K562 (cell line): ENCODE results near the gene GDF15. TPM values are rescaled to one million over a fixed set of nuclear protein-coding genes. Genes with fewer than 3 reads are reported as not detected.

Source experiments
- BMI1 ChIP-seq: fragments of 150-350 bp; IDR thresholded peaks from 2 replicates; pipeline ENCODE4 v1.6.1; 2014; ENCODE audit warnings: low read length
- CBX2 ChIP-seq: fragments of 200-600 bp; sonication (generic); IDR thresholded peaks from one replicate; pipeline ENCODE4 v1.6.1; 2012; ENCODE audit warnings: mild to moderate bottlenecking, low read length, inconsistent platforms; ENCODE audit not compliant: insufficient read depth, poor library complexity, severe bottlenecking
- CHD1 ChIP-seq: fragments of 200-600 bp; sonication (generic); IDR thresholded peaks from one replicate; pipeline ENCODE4 v1.6.1; 2012; ENCODE audit warnings: mild to moderate bottlenecking, moderate library complexity, low read length, inconsistent platforms
- CXXC5 ChIP-seq: fragments of 250-450 bp; sonication (Bioruptor Pico); IDR thresholded peaks from 2 replicates; pipeline ENCODE4 v1.8.0; 2022; ENCODE audit warnings: inconsistent platforms, mild to moderate bottlenecking, moderate library complexity
- DNMT1 ChIP-seq: fragments of 450-650 bp; IDR thresholded peaks from 2 replicates; pipeline ENCODE4 v1.6.1; 2016; ENCODE audit warnings: antibody characterized with exemption, mild to moderate bottlenecking
- ELK3 ChIP-seq: fragments of 450-650 bp; formaldehyde crosslinking; IDR thresholded peaks from 2 replicates; pipeline ENCODE4 v1.4.0; 2020; ENCODE audit warnings: mild to moderate bottlenecking
- ETV1 ChIP-seq: fragments of 450-650 bp; conservative IDR thresholded peaks from 2 replicates; pipeline ENCODE4 v1.6.1; 2016; ENCODE audit warnings: missing genetic modification characterization, control low read depth, low read depth, missing compliant biosample characterization
- FUS ChIP-seq: fragments of 200-400 bp; formaldehyde crosslinking; optimal IDR thresholded peaks from 2 replicates; pipeline ENCODE3; 2017; ENCODE audit warnings: low read depth, low read length
- IRF1 ChIP-seq: sonication (generic); formaldehyde crosslinking; IDR thresholded peaks from 2 replicates; pipeline ENCODE4 v1.8.0; 2022; ENCODE audit warnings: missing genetic modification reagents, mild to moderate bottlenecking, borderline replicate concordance
- MTA1 ChIP-seq: fragments of 450-650 bp; IDR thresholded peaks from 2 replicates; pipeline ENCODE4 v1.6.1; 2017; ENCODE audit warnings: borderline replicate concordance
- NCOA2 ChIP-seq, 2 experiments: fragments of 450-650 bp; IDR thresholded peaks; 2 replicates each; pipeline ENCODE4 v1.6.1; 2018; ENCODE audit warnings: mild to moderate bottlenecking in 2 of 2, moderate library complexity in 1 of 2; ENCODE audit not compliant: partially characterized antibody in 2 of 2
- NFATC3 ChIP-seq: fragments of 450-650 bp; IDR thresholded peaks from 2 replicates; pipeline ENCODE4 v1.6.1; 2017; ENCODE audit warnings: mild to moderate bottlenecking
- POLR3G ChIP-seq: IDR thresholded peaks from 2 replicates; pipeline ENCODE4 v1.6.1; 2011; ENCODE audit not compliant: insufficient read length, insufficient replicate concordance; ENCODE audit errors: extremely low read depth
- TGIF2 ChIP-seq: sonication (generic); formaldehyde crosslinking; IDR thresholded peaks from 2 replicates; pipeline ENCODE4 v1.8.1; 2022; ENCODE audit warnings: mild to moderate bottlenecking, missing genetic modification reagents, moderate library complexity
- THAP12 ChIP-seq: fragments of 250-450 bp; sonication (Bioruptor Pico); IDR thresholded peaks from 2 replicates; pipeline ENCODE4 v1.9.0; 2021; ENCODE audit warnings: mild to moderate bottlenecking, inconsistent platforms
- ZBTB34 ChIP-seq: fragments of 250-450 bp; sonication (Bioruptor Pico); IDR thresholded peaks from 2 replicates; pipeline ENCODE4 v1.8.0; 2021; ENCODE audit warnings: mild to moderate bottlenecking, moderate library complexity
- ZNF121 ChIP-seq: sonication (generic); formaldehyde crosslinking; conservative IDR thresholded peaks from 2 replicates; pipeline ENCODE4 v1.8.0; 2022; ENCODE audit warnings: missing genetic modification reagents
- ZNF217 ChIP-seq: sonication (generic); formaldehyde crosslinking; IDR thresholded peaks from 2 replicates; pipeline ENCODE4 v1.8.0; 2022; ENCODE audit warnings: mild to moderate bottlenecking, missing genetic modification reagents
- ZNF277 ChIP-seq: fragments of 250-450 bp; sonication (Bioruptor Pico); IDR thresholded peaks from 2 replicates; pipeline ENCODE4 v1.8.0; 2022; ENCODE audit warnings: inconsistent platforms, mild to moderate bottlenecking, moderate library complexity, borderline replicate concordance
- polyA plus RNA-seq, 8 experiments: library from polyadenylated mRNA; depleted of rRNA in 4 of 8; stranded (reverse) in 5 of 8; unstranded in 3 of 8; fragments of >200 nt; fragmentation: Nextera tagmentation in 2 of 8; fragmentation: Illumina TruSeq in 1 of 8; extraction: Ambion mirVana in 2 of 8; extraction: Trizol in 1 of 8; gene quantifications; 2 replicates each; pipeline versions ENCODE4 v1.2.1 to v1.2.3, GENCODE V29; 2011 to 2014; ENCODE audit warnings: inconsistent platforms in 1 of 8, missing spikeins in 1 of 8
- total RNA-seq, 7 experiments: library from RNA; depleted of rRNA in 6 of 7; stranded (reverse); fragments of >200 nt in 6 of 7; fragmentation: Illumina TruSeq in 2 of 7; extraction: Trizol in 2 of 7; gene quantifications; 2 replicates each; pipeline versions ENCODE4 v1.2.1 to v1.2.3, GENCODE V29; 2011 to 2021; ENCODE audit warnings: low replicate concordance in 1 of 7

The GDF15 gene
- total and polyA plus RNA-seq, 9 of the 15 experiments (the other 6 are each of a cell fraction or from before 2014, with no cell fraction given), result 2.3 to 82.4 (median 12.5) TPM

GRCh38 chr19:18437491-18438330, 51.8 kb downstream of the GDF15 start, which contains the start of gene ISYNA1 (continued):
- TF ChIP-seq ZBTB34 (CRISPR knock-in tag) (no peak), NCOA2 (IDR thresholded peaks at IDR 0.05; ENCODE audit: partially characterized antibody in 2 of 2) (no peak), MTA1 (no peak), ZNF277 (CRISPR knock-in tag) (no peak), IRF1 (CRISPR knock-in tag) (no peak), ZNF217 (CRISPR knock-in tag) (no peak), CBX2 (no peak), ETV1 (peak; percentile 39; the same call in 1 of the 2 replicates), POLR3G (no peak), DNMT1 (no peak), TGIF2 (CRISPR knock-in tag) (no peak), ZNF121 (no peak), NFATC3 (no peak), THAP12 (CRISPR knock-in tag) (peak; percentile 55; the same call in 1 of the 2 replicates), BMI1 (no peak), ELK3 (CRISPR knock-in tag) (no peak), CHD1 (peak; percentile 85), CXXC5 (peak; percentile 75), FUS (no peak)
